H9 (cell line): ENCODE measurements around the gene RMND5B. TPM values are rescaled to one million over a fixed set of nuclear protein-coding genes. Genes with fewer than 3 reads are reported as not detected.

Experiments
- DNase-seq: peaks from one replicate; pipeline ENCODE4 v3.0.0-alpha.2; 2017
- H2AFZ ChIP-seq: one replicate; pipeline ENCODE4 v1.6.1; 2013; ENCODE audit warnings: mild to moderate bottlenecking, low read length, control low read depth, moderate library complexity
- H2AK5ac ChIP-seq: 2 replicates; pipeline ENCODE4 v1.6.1; 2013; ENCODE audit warnings: low read length, control low read depth, mixed read lengths; ENCODE audit not compliant: insufficient read length
- H2BK120ac ChIP-seq: one replicate; pipeline ENCODE4 v1.6.1; 2013; ENCODE audit warnings: low read depth, mild to moderate bottlenecking, low read length, control low read depth, inconsistent platforms; ENCODE audit not compliant: poor library complexity, severe bottlenecking
- H2BK12ac ChIP-seq: 2 replicates; pipeline ENCODE4 v1.6.1; 2013; ENCODE audit warnings: low read length, control low read depth, mixed read lengths, low read depth; ENCODE audit not compliant: insufficient read length
- H2BK15ac ChIP-seq: 2 replicates; pipeline ENCODE4 v1.6.1; 2013; ENCODE audit warnings: low read depth, low read length, control low read depth
- H2BK20ac ChIP-seq: one replicate; pipeline ENCODE4 v1.6.1; 2013; ENCODE audit warnings: low read depth, mild to moderate bottlenecking, low read length, control low read depth, inconsistent platforms; ENCODE audit not compliant: poor library complexity, severe bottlenecking
- H2BK5ac ChIP-seq: 2 replicates; pipeline ENCODE4 v1.6.1; 2013; ENCODE audit warnings: low read length, control low read depth, mixed read lengths; ENCODE audit not compliant: insufficient read length
- H3K14ac ChIP-seq: 2 replicates; pipeline ENCODE4 v1.6.1; 2013; ENCODE audit warnings: low read length, control low read depth; ENCODE audit not compliant: insufficient read depth
- H3K18ac ChIP-seq: 2 replicates; pipeline ENCODE4 v1.6.1; 2013; ENCODE audit warnings: low read depth, mild to moderate bottlenecking, mixed read lengths, low read length, control low read depth; ENCODE audit not compliant: insufficient read length
- H3K23ac ChIP-seq: 2 replicates; pipeline ENCODE4 v1.6.1; 2013; ENCODE audit warnings: low read length, control low read depth, mixed read lengths, low read depth; ENCODE audit not compliant: insufficient read length
- H3K23me2 ChIP-seq: 2 replicates; pipeline ENCODE4 v1.6.1; 2013; ENCODE audit warnings: low read depth, mild to moderate bottlenecking, mixed read lengths, low read length, control low read depth; ENCODE audit not compliant: insufficient read length, poor library complexity, severe bottlenecking
- H3K27ac ChIP-seq: 2 replicates; pipeline ENCODE4 v1.5.1; 2013; ENCODE audit warnings: low read length, control low read depth, mixed read lengths, low read depth; ENCODE audit not compliant: insufficient read length
- H3K27me3 ChIP-seq: 2 replicates; pipeline ENCODE4 v1.6.1; 2013; ENCODE audit warnings: low read length, control low read depth, inconsistent platforms; ENCODE audit not compliant: insufficient read depth
- H3K4ac ChIP-seq: 2 replicates; pipeline ENCODE4 v1.6.1; 2013; ENCODE audit warnings: low read depth, mild to moderate bottlenecking, control low read depth, inconsistent platforms, low read length, moderate library complexity
- H3K4me1 ChIP-seq: 2 replicates; pipeline ENCODE4 v1.6.1; 2013; ENCODE audit warnings: low read length, control low read depth, inconsistent platforms; ENCODE audit not compliant: insufficient read depth
- H3K4me2 ChIP-seq: 2 replicates; pipeline ENCODE4 v1.6.1; 2013; ENCODE audit warnings: low read length, control low read depth, mixed read lengths; ENCODE audit not compliant: insufficient read length, insufficient read depth
- H3K56ac ChIP-seq: 2 replicates; pipeline ENCODE4 v1.6.1; 2013; ENCODE audit warnings: low read depth, mild to moderate bottlenecking, mixed read lengths, low read length, control low read depth; ENCODE audit not compliant: insufficient read length
- H3K79me1 ChIP-seq: 2 replicates; pipeline ENCODE4 v1.6.1; 2013; ENCODE audit warnings: low read depth, mild to moderate bottlenecking, moderate library complexity, low read length, control low read depth, inconsistent platforms; ENCODE audit not compliant: insufficient read depth, poor library complexity, severe bottlenecking
- H3K79me2 ChIP-seq: 2 replicates; pipeline ENCODE4 v1.6.1; 2013; ENCODE audit warnings: low read length, control low read depth, inconsistent platforms; ENCODE audit not compliant: insufficient read depth
- H3K9ac ChIP-seq: 2 replicates; pipeline ENCODE4 v1.6.1; 2013; ENCODE audit warnings: low read length, control low read depth, mixed read lengths; ENCODE audit not compliant: insufficient read length; ENCODE audit errors: extremely low read depth
- H3K9me3 ChIP-seq: one replicate; pipeline ENCODE4 v1.6.1; 2013; ENCODE audit warnings: low read depth, low read length, inconsistent platforms; ENCODE audit not compliant: control insufficient read depth
- H3T11ph ChIP-seq: one replicate; pipeline ENCODE4 v1.6.1; 2013; ENCODE audit warnings: mild to moderate bottlenecking, low read length, control low read depth, inconsistent platforms
- H4K20me1 ChIP-seq: one replicate; pipeline ENCODE4 v1.6.1; 2013; ENCODE audit not compliant: control insufficient read depth, insufficient read length, insufficient read depth
- H4K5ac ChIP-seq: 2 replicates; pipeline ENCODE4 v1.6.1; 2013; ENCODE audit warnings: low read depth, mild to moderate bottlenecking, mixed read lengths, low read length, control low read depth; ENCODE audit not compliant: insufficient read length
- H4K8ac ChIP-seq: replicated peaks from 2 replicates; pipeline ENCODE4 v1.6.1; 2013; ENCODE audit warnings: low read length, control low read depth, mixed read lengths, low read depth; ENCODE audit not compliant: insufficient read length
- H4K91ac ChIP-seq: 2 replicates; pipeline ENCODE4 v1.6.1; 2013; ENCODE audit warnings: low read depth, mild to moderate bottlenecking, moderate library complexity, mixed read lengths, low read length, control low read depth; ENCODE audit not compliant: insufficient read length
- H3K27ac Mint-ChIP-seq, 3 experiments: 2 replicates in 2 of 3; 3 replicates in 1 of 3; pipeline ENCODE4 v1.8.0; 2020 to 2021; ENCODE audit warnings: mixed read lengths in 3 of 3, mild to moderate bottlenecking in 1 of 3, moderate library complexity in 1 of 3
- H3K27me3 Mint-ChIP-seq: 2 replicates; pipeline ENCODE4 v1.8.0; 2021; ENCODE audit warnings: low read depth, mild to moderate bottlenecking, moderate library complexity, mixed read lengths
- H3K36me3 Mint-ChIP-seq, 3 experiments: 2 replicates in 2 of 3; 3 replicates in 1 of 3; pipeline ENCODE4 v1.8.0; 2020 to 2021; ENCODE audit warnings: low read depth in 3 of 3, mixed read lengths in 3 of 3; ENCODE audit not compliant: insufficient read depth in 1 of 3
- H3K4me1 Mint-ChIP-seq, 2 experiments: 2 replicates each; pipeline ENCODE4 v1.8.0; 2020; ENCODE audit warnings: mixed read lengths in 2 of 2
- H3K4me3 Mint-ChIP-seq, 2 experiments: 2 replicates in 1 of 2; 3 replicates in 1 of 2; pipeline ENCODE4 v1.8.0; 2020 to 2021; ENCODE audit warnings: mild to moderate bottlenecking in 2 of 2, mixed read lengths in 2 of 2, moderate library complexity in 1 of 2
- H3K9me3 Mint-ChIP-seq, 2 experiments: 2 replicates in 1 of 2; 3 replicates in 1 of 2; pipeline ENCODE4 v1.8.0; 2020; ENCODE audit warnings: mild to moderate bottlenecking in 2 of 2, mixed read lengths in 2 of 2, moderate library complexity in 1 of 2
- total RNA-seq: library from RNA; stranded (reverse); gene quantifications from 2 replicates; pipeline ENCODE4 v1.2.1, GENCODE V29; 2021
- TF ChIP-seq, protein P1 (sequence below): fragments of 200-600 bp; sonication (generic); conservative IDR thresholded peaks from 3 replicates; pipeline ENCODE4 v1.8.0; 2021; ENCODE audit warnings: antibody characterized with exemption, mild to moderate bottlenecking

RMND5B gene
- total RNA-seq, 1 experiment from 2014 or later = 86.4 TPM

DNA sequence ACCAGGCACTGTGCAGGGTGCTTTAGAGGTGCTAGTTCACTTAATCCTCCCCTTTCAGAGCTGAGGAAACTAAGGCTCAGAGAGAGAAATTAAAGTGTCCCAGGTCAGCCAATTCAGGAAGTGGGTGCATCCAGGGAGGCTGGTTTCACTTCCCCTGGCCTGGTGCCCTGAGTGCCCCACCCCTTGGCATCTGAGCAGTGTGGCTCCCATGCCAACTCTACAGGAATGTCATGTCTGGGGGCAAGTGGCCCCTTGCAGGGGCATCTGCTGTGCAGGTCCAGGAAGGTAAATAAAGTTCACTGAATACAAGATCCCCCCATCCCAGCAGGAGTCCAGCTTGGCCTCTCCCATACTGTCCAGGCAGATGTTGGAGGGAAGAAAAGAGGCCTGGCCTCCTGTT is 21.8 kb upstream of the RMND5B start:
- H4K91ac ChIP-seq = no peak overlapping the region
- no peaks in the 10 kb centered on the region for H3K27me3 ChIP-seq
- peaks cover 11% of the 10 kb centered on the region for H3K27me3 Mint-ChIP-seq
- TF ChIP-seq, protein P1, sequence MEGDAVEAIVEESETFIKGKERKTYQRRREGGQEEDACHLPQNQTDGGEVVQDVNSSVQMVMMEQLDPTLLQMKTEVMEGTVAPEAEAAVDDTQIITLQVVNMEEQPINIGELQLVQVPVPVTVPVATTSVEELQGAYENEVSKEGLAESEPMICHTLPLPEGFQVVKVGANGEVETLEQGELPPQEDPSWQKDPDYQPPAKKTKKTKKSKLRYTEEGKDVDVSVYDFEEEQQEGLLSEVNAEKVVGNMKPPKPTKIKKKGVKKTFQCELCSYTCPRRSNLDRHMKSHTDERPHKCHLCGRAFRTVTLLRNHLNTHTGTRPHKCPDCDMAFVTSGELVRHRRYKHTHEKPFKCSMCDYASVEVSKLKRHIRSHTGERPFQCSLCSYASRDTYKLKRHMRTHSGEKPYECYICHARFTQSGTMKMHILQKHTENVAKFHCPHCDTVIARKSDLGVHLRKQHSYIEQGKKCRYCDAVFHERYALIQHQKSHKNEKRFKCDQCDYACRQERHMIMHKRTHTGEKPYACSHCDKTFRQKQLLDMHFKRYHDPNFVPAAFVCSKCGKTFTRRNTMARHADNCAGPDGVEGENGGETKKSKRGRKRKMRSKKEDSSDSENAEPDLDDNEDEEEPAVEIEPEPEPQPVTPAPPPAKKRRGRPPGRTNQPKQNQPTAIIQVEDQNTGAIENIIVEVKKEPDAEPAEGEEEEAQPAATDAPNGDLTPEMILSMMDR = no peak
- no peak overlapping the region for H3K56ac ChIP-seq
- peaks cover 3% of the 10 kb centered on the region; the same call in 1 of the 2 replicates for H3K4me1 ChIP-seq
- no peak overlapping the region for H3K23ac ChIP-seq
- no peak overlapping the region for H3K4ac ChIP-seq
- H4K8ac ChIP-seq = no peak overlapping the region
- H3K18ac ChIP-seq = no peak overlapping the region
- H2AK5ac ChIP-seq = no peak overlapping the region
- H3K27ac Mint-ChIP-seq = no peak overlapping the region
- peaks cover 10 to 13% of the 10 kb centered on the region in 2 experiments for H3K4me1 Mint-ChIP-seq
- no peak overlapping the region for H2BK5ac ChIP-seq
- H3K79me2 ChIP-seq = no peaks in the 10 kb centered on the region; the same call in 1 of the 2 replicates
- H2BK12ac ChIP-seq = no peak overlapping the region
- peaks cover 0 to 4% (median 4%) of the 10 kb centered on the region in 3 experiments; a peak in 3 of 7 replicates for H3K36me3 Mint-ChIP-seq
- H4K5ac ChIP-seq = no peak overlapping the region
- H3K79me1 ChIP-seq = no peaks in the 10 kb centered on the region
- H2AFZ ChIP-seq = no peak overlapping the region
- H4K20me1 ChIP-seq = no peaks in the 10 kb centered on the region
- H3K9ac ChIP-seq = no peak overlapping the region
- H3K9me3 ChIP-seq = no peaks in the 10 kb centered on the region
- H3K4me3 Mint-ChIP-seq = no peak overlapping the region
- DNase-seq = no peak
- H3K14ac ChIP-seq = no peak overlapping the region
- no peaks in the 10 kb centered on the region for H3K23me2 ChIP-seq
- no peak overlapping the region for H3T11ph ChIP-seq
- no peak overlapping the region for H3K27ac ChIP-seq
- peaks cover 5 to 7% of the 10 kb centered on the region in 2 experiments; a peak in 4 of 5 replicates for H3K9me3 Mint-ChIP-seq
- no peak overlapping the region for H2BK15ac ChIP-seq
- H2BK20ac ChIP-seq = no peak overlapping the region
- no peak overlapping the region for H2BK120ac ChIP-seq
- no peak overlapping the region for H3K4me2 ChIP-seq
